GM13976 (cell line): ENCODE data around the gene HECTD1.
"Not testable (repeated sequence)": the region's sequence is repeated elsewhere in the genome, so short reads cannot be mapped to it uniquely, and the experiment has no call there.

Source experiments
- DNase-seq: peaks from one replicate; pipeline ENCODE4 v3.0.0; 2012; ENCODE audit warnings: low spot score
- CTCF ChIP-seq: IDR thresholded peaks from 2 replicates; pipeline ENCODE4 v1.5.1; 2012; ENCODE audit warnings: borderline replicate concordance, mild to moderate bottlenecking; ENCODE audit not compliant: insufficient read depth; ENCODE audit errors: extremely low read depth, missing control alignments, control extremely low read depth
- in situ Hi-C: fragments of 300-500 bp; cut with MboI; formaldehyde crosslinking; loops from one replicate; pipeline ENCODE4 v1.12.0; 2022; ENCODE audit warnings: low sequenced_read_pairs, mixed read lengths, inconsistent platforms; ENCODE audit not compliant: unreplicated experiment

Gene HECTD1

GRCh38 chr14:31060253-31060875, 147.2 kb downstream of the HECTD1 start:
- in situ Hi-C loops, result no loop called here
- no peak for DNase-seq
- TF ChIP-seq CTCF, result no peak

- in situ Hi-C loops, result no loop called here
- no peak for TF ChIP-seq CTCF
- DNase-seq, result no peak
Observed at GRCh38 chr14:31059152-31059924, 148.3 kb downstream of the HECTD1 start.

GRCh38 chr14:31057701-31058364, 149.8 kb downstream of the HECTD1 start:
- DNase-seq, result no peak
- in situ Hi-C loops, result no loop called here
- TF ChIP-seq CTCF, result no peak

- in situ Hi-C loops, result no loop called here
- TF ChIP-seq CTCF, result no peak
Observed at GRCh38 chr14:31057035-31057434, 150.6 kb downstream of the HECTD1 start.

GRCh38 chr14:31052905-31053586, 154.5 kb downstream of the HECTD1 start:
- in situ Hi-C loops, DNase-seq: not testable (repeated sequence)

More at GRCh38 chr14:31057035-31057434, 150.6 kb downstream of the HECTD1 start:
- DNase-seq, result no peak

- no peak for TF ChIP-seq CTCF
- in situ Hi-C loops, result no loop called here
- DNase-seq, result no peak
Observed at GRCh38 chr14:31051511-31051910, 156.1 kb downstream of the HECTD1 start.
